GM19372 (cell line): ENCODE results near the gene ULK4.
"Not testable (repeated sequence)": the region's sequence is repeated elsewhere in the genome, so short reads cannot be mapped to it uniquely, and the experiment has no call there.

Experiments
- ATAC-seq: cut with Tn5 transposase; IDR thresholded peaks from one replicate; pipeline ENCODE4 v1.9.1; 2021; ENCODE audit warnings: mild to moderate bottlenecking, low read depth, moderate library complexity; ENCODE audit not compliant: unreplicated experiment

The ULK4 gene

DNA sequence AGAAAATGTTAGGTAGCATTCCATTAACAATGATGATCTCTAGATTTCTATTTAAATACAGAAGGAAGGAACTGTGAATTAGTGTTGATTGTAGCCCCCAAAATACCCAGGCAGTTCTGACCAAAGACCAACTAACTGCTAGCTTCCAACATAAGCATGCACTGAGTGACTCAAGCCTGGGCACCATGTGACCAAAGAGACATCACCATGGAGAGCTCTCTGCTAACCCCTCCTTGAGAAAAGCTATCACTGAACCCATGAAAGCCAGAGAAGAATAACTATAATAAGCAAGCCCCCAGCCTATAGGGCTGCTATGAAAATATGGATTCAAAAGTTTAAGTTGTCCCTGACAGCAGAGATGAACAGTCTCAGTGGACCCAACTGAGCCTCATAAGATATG lies 310.2 kb downstream of the ULK4 start:
- ATAC-seq: no peak

DNA sequence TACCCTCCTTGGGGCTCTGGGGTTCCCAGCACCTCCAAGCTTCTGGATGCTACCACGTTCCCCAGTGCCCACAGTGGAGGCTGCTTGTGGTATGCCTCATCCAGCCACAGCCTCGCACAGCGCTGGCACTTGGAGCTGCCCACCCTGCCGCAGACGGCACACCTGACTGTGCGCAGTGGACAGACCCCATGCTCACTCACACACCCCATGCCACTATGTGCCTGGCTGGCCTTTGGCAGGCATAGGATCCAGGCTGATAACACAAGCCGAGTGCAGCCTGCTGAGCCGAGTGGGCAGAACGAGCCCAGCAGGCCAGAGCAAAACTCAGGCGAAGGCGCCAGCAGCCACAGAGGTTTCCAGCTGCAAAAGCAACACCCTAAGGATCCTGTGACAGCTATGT lies 311.5 kb downstream of the ULK4 start:
- ATAC-seq: no peak

DNA sequence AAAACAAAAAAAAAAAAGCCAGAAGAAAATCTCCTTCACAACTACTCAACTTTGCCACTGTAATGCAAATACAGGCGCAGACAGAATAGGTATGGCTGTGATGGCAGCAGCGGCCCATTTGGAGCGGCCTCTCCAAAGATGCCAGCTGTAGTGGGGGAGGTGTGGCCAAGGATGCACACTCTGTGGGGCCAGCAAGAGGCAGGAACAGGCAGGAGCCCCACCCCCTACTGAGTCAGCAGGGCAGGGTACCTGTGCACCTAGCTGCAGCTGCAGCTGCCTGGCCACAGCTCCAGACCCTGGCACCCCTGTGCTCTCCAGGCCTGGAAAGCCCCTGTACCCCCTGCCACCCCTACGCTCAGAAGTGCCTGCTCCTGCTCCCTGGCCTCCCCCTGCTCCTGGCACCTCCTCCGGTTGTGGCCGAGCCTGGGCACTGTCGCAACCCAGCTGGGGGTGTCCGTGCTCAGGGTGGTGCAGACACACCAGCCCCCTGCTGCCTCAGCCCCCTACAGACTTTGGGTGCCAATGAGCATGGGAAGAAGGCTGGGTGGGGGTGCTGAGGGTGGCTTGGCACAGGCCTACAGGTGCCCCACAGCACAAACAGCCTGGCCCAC lies 312.7 kb downstream of the ULK4 start:
- ATAC-seq: no peak

GRCh38 chr3:41647730-41648129 lies 314.2 kb downstream of the ULK4 start:
- ATAC-seq: not testable (repeated sequence)

DNA sequence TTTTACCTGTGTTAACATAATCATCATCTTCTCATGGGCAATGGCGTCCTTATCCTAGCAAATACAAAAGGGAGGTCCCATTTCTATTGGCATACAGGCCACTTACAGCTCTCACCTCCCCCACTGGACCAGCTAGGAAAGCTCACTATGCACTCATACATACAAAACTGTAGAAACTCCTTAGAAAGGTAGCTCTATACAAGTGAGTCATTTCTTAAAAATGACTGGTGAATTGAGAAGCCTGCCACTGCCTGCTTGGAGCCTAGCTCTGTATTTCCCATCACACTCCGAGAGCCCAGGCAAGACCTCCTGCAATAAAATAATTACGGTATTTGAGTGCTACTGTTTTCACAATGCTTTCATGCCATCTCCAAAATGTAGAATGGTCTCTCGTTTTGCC lies 321.8 kb downstream of the ULK4 start:
- no peak for ATAC-seq

DNA sequence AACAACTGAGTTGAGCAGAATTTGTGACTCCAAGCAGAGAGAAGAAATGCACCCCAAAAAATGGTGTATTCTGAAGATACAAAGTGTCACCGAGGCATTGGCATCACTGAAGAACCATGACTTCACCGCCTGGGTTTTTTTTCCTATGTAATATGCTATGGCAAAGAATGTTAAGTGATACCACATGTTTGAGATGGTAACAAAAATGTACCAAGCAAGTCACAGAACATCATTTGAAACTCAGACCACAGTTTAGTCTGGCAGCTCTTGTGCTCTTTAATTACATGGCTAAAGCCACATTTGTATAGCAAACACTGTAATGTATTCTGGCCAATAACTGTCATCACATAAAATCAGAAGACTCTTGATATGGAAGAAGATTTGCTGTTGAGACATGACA lies 323.5 kb downstream of the ULK4 start:
- no peak for ATAC-seq

- no peak for ATAC-seq
These were observed 329.2 kb downstream of the ULK4 start for GRCh38 chr3:41632700-41633099.

DNA sequence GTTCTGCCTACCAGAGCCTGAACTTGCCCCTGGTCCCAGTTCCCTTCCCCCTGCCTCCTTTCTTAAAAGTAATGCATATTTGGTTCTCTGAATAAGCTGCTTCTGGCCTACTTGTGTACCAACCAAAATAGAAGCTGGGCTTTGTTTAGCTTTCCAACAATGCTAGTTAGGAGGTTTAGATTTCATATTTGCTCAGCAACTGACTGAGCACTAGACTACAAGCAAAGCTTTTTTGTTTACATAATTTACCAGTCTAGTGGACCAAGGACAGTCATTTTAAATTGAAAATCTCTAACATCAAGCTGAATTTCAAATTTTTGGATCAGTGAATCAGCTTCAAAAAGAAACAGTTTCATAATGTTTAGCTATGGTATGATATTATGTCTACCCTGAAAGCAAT lies 331.2 kb downstream of the ULK4 start:
- no peak for ATAC-seq

GRCh38 chr3:41629986-41630385 lies 331.9 kb downstream of the ULK4 start:
- ATAC-seq: no peak

DNA sequence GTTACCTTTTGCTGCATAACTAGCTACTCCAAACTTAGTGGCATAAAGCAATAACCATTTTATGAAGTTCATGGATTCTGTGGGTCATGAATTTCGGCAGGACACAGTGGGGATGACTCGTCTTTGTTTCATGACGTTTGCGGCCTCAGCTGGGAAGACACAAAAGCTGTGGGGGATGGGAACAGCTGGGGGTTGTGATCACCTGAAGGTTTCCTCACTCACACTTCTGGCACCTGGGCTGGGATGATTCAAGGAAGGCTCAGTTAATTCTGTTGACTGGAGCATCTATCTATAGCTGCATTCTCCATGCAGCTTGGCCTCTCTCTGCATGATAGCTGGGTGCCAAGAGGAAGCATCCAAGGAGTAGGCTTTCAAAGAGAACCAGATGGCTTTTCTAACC lies 332.8 kb downstream of the ULK4 start:
- ATAC-seq: no peak

DNA sequence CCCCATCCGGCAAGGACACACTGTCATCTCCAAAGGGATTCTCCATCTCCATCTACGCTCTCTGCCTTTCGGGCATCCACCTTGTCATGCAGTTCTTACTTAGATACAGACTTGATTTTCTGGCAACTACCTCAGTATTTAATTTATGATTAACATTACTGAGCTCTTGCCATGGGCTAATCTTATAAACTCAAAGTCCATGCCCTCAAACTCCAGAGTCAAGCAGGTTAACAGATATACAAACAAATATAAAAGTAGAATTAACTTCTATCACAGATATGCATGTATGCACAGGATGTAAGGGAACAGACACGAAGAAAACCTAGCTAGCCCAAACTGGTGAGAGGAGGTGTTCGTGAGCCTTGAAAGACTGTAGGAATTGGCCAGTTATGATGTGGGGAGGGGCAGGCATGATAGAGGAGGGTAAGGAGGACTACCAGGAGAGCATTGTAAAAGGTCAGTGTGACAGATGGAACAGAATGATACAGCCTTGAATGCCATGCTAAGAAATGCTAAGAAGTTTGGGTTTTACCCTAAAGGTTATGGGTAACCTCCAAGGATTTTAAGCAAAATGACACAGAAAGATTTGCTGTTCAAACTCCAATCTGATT lies 334.3 kb downstream of the ULK4 start:
- no peak for ATAC-seq

DNA sequence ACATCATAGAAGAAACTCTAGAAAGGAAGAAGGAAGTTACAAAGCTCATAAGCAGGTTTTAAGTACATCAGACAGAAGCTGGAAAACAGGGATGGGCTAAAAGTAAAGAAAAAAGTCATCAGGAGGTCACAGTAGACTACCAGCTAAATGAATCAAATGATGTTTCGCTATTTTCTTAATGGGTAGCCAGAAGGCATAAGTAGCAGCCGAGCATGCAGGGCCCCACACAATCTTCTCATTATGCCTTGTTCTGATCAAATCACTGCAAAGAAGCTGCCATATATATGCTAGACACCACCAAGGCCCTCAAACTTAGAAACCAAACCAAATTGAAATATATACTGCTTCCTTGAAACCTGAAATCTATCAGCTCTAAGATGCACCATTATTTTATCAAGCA lies 349.1 kb downstream of the ULK4 start:
- ATAC-seq: no peak

- ATAC-seq: no peak
These were observed 350.9 kb downstream of the ULK4 start for GRCh38 chr3:41611008-41611407.

DNA sequence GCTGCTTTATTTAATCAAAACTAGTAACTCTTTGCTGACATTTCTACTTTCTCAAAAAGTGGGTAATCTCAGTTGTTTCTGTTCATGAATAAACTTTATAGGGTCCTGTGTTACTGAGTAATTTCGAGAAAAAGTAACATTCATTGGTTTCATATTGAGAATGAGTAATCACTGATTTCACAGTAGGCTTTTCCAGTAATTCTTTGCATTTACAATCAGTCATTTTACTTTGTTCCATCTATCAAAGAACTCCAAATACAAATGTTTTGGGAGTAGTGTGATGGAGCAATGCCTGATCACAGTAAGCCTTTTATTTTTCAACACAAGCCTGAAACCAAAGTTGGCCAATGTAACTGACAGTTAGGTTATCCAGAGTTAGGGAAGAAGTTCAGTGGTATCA lies 353.6 kb downstream of the ULK4 start:
- no peak for ATAC-seq

- no peak for ATAC-seq
These were observed 358.1 kb downstream of the ULK4 start for GRCh38 chr3:41603807-41604206.

GRCh38 chr3:41602121-41602520 lies 359.8 kb downstream of the ULK4 start:
- ATAC-seq: no peak

DNA sequence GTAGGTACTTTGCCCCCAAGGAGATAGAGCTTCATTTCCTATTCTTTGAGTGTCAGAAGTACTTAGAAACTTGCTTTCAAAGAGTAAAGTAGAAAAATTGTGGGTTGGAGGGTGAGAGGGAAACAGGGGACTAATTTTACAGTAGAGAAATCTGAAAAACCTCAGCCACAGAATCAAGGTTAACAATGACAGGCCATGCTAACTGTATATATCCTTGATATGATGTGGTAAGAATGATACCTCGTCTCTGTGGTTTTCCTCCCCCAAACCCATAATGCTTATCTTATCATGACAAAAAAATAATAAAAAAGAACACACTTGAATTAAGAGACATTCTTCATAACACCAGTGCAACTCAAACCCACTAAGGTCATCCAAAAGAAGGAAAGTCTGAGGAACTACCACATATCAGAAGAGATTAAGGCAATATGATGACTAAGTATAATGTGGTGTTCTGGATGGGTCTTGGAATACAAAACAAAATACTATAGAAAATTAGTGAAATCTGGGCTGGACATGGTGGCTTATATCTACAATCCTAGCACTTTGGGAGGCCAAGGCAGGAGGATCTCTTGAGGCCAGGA lies 360.4 kb downstream of the ULK4 start:
- no peak for ATAC-seq

DNA sequence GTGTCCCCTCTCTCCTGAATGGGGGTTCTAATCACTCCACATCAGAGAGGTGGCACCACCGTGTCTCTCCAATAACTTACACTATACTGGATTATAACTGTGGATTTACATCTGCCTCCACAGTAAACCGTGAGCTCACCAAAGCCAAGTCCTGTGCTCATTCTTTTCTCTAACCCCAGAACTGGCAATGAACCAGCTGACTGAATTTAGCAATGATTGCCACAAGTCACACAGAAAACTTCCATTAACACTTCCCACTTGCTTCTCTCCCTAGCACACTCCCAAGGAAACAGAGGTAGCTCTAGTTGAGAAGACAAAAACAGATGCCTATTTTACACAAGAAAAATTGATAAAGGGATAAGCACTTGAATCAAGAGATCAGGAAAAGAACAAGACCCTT lies 361.3 kb downstream of the ULK4 start:
- ATAC-seq: no peak

- no peak for ATAC-seq
These were observed 362.8 kb downstream of the ULK4 start for GRCh38 chr3:41599127-41599484.

GRCh38 chr3:41598402-41599126 lies 363.3 kb downstream of the ULK4 start:
- ATAC-seq: no peak

GRCh38 chr3:41593774-41594173 lies 368.1 kb downstream of the ULK4 start:
- no peak for ATAC-seq
